HPDE6-E6E7 (cell line): ENCODE data around the gene PIK3R1.

Experiments
- DNase-seq: peaks from one replicate; pipeline ENCODE4 v3.0.0; 2011; ENCODE audit warnings: missing footprints; ENCODE audit errors: extremely low spot score

The PIK3R1 gene

GRCh38 chr5:68296895-68297294 is 81.3 kb downstream of the PIK3R1 start:
- no peak for DNase-seq

GRCh38 chr5:68297656-68298055 is 82.1 kb downstream of the PIK3R1 start:
- DNase-seq: no peak

GRCh38 chr5:68298479-68298878 is 82.9 kb downstream of the PIK3R1 start:
- no peak for DNase-seq

GRCh38 chr5:68299105-68299504 is 83.5 kb downstream of the PIK3R1 start:
- no peak for DNase-seq

- no peak for DNase-seq
Observed at GRCh38 chr5:68299575-68299974, 84.0 kb downstream of the PIK3R1 start.

- no peak for DNase-seq
Observed at GRCh38 chr5:68303038-68303738, 87.6 kb downstream of the PIK3R1 start.

GRCh38 chr5:68303754-68304420 is 88.3 kb downstream of the PIK3R1 start:
- DNase-seq: no peak

GRCh38 chr5:68304421-68305052 is 89.0 kb downstream of the PIK3R1 start:
- no peak for DNase-seq

GRCh38 chr5:68305223-68305870 is 89.8 kb downstream of the PIK3R1 start:
- no peak for DNase-seq

GRCh38 chr5:68306361-68307014 is 90.9 kb downstream of the PIK3R1 start:
- DNase-seq: no peak

GRCh38 chr5:68313336-68313735 is 97.8 kb downstream of the PIK3R1 start:
- DNase-seq: no peak

GRCh38 chr5:68314465-68314864 is 98.9 kb downstream of the PIK3R1 start:
- DNase-seq: no peak

GRCh38 chr5:68315679-68316271 is 100.2 kb downstream of the PIK3R1 start:
- peak; percentile 33 for DNase-seq

- DNase-seq: no peak
Observed at GRCh38 chr5:68316469-68316868, 100.9 kb downstream of the PIK3R1 start.

- DNase-seq: no peak
Observed at GRCh38 chr5:68317646-68318045, 102.1 kb downstream of the PIK3R1 start.

- no peak for DNase-seq
Observed at GRCh38 chr5:68318955-68319705, 103.6 kb downstream of the PIK3R1 start.

GRCh38 chr5:68319706-68320412 is 104.3 kb downstream of the PIK3R1 start:
- no peak for DNase-seq

- no peak for DNase-seq
Observed at GRCh38 chr5:68320413-68320986, 104.9 kb downstream of the PIK3R1 start.

GRCh38 chr5:68325065-68325580 is 109.6 kb downstream of the PIK3R1 start:
- DNase-seq: no peak
